HG03280 (cell line): ENCODE measurements around the gene UBE2G2.

Experiments
- ATAC-seq: cut with Tn5 transposase; IDR thresholded peaks from one replicate; pipeline ENCODE4 v1.9.1; 2021; ENCODE audit warnings: mild to moderate bottlenecking, moderate library complexity; ENCODE audit not compliant: unreplicated experiment

UBE2G2 gene

DNA sequence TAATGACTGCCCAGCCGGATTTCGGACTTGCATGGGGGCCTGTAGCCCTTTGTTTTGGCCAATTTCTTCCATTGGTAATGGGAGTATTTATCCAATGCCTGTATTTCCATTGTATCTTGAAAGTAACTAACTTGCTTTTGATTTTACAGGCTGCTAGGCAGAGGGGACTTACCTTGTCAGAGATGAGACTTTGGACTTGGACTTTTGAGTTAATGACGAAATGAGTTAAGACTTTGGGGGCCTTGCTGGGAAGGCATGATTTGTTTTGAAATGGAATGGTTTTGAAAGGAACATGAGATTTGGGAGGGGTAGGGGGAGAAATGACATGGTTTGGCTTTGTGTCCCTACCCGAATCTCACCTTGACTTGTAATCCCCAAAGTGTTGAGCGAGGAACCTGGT, 9.6 kb downstream of the UBE2G2 start:
- ATAC-seq: no peak

DNA sequence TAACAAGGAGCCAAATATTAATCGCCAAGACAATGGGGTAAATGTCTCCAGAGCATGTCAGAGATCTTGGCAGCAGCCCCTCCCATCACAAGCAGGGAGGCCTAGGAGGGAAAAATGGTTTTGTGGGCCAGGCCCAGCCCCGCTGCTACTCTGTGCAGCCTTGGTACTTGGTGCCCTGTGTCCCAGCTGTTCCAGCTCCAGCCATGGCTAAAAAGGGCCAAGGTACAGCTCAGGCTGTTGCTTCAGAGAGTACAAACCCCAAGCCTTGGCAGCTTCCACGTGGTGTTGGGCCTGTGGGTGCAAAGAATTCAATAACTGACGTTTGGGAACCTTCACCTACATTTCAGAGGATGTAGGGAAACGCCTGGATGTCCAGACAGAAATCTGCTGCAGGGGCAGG, 10.4 kb downstream of the UBE2G2 start:
- ATAC-seq: no peak

DNA sequence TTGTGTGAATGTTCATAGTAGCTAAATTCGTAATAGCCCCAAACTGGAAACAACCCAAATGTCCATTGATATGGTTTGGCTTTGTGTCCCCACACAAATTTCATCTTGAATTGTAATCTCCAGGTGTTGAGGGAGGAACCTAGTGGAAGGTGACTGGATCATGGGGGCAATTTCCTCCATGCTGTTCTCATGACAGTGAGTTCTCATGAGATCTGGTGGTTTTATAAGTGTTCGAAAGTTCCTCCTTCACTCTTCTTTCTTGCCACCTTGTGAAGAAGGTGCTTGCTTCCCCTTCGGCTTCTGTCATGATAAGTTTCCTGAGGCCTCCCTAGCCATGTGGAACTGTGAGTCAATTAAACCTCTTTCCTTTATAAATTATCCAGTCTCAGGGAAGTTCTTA, 11.3 kb downstream of the UBE2G2 start:
- no peak for ATAC-seq

DNA sequence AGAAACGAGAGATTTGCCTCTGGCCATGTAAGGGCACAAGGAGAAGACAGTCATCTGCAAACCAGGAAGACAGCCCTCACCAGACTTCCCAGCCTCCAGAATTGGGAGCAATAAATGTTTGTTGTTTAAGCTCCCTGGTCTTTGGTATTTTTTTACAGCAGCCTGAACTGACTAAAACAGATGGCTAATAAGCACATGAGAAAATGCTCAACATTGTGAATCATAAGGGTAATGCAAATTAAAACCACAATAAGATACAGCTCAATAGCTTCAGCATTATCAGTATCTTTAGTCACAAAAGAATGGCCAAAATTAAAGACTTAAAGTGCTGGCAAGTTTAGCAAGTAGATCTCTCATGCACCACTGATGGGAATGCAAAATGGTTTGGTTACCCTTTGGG, 11.7 kb downstream of the UBE2G2 start:
- no peak for ATAC-seq

DNA sequence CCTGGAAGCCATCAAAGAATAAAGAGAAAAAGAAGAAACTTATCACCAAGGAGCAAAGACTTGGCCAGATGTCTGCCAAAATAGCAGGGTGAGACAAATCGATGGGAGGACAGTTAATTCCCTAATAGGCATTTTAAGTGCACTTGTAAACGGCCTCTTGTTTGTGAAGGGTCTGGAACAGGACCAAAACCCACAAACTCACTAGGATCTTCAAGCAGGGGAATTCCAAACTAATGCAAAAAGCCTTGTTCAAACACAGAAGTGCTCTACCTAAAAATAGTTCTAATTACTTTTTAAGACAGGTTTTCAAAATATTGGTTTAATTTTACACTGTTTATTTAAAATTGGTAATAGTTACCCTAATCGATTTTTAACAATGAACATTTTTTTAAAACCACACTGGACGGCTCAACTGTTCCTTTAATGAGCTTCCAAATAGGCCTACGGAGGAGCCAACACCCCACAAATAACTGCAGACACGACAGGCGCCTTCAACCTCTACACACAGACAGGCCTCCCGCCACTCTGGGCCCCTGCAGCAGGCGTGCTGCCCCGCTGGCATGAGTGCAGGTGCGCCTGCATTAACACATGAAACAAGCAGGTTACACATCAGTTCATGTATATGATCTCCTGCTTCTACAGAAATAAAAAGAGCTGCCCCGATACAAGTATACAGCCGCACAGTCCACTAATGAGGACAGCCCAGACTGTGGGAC, 15.8 kb downstream of the UBE2G2 start:
- ATAC-seq: no peak

DNA sequence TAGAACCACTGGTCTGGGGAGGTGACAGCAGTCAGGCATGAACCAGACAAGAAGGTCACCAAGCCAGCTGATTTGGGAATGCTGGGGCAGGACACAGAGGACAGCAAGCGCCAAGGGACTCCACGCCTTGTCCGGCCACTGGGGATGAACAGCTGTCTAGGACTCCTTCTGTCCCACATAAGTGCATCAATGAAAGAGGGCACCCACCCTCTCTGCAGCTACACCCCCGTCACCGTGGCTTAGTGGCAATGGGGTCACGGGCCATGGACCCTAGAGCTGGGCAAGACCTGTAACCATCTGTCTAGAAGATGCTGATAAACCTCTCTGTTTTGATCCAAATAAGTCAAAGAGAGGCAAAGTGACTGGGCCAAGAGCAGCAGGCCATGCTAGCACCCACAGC, 16.8 kb downstream of the UBE2G2 start:
- no peak for ATAC-seq

DNA sequence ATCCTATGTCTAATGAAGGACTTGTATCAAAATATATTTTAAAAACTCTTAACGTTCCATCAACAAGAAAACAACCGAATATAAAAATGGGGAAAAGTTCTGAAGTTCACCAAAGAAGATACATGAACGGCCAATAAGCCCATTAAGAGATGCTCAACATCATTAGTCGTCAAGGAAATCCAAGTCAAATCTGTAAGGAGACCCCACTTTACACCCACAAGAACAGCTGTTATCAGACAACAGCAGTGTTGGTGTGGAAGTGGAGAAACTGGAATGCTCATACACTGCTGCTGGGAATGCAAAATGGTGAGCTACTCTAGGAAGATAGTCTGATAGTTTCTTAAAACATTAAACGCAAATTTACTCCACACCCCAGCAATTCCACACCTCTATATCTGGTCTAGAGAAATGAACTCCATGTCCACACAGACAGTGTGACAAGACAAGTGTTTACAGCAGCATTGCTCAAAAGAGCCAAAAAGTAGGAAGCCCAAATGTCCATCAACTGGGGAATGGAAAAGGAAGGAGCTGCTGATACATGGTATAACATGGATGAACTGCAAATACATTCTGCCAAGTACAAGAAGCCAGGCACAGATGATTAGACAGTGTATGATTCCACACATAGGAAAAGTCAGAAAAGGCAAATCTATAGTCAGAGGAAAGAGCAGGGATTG, 18.5 kb downstream of the UBE2G2 start:
- no peak for ATAC-seq

DNA sequence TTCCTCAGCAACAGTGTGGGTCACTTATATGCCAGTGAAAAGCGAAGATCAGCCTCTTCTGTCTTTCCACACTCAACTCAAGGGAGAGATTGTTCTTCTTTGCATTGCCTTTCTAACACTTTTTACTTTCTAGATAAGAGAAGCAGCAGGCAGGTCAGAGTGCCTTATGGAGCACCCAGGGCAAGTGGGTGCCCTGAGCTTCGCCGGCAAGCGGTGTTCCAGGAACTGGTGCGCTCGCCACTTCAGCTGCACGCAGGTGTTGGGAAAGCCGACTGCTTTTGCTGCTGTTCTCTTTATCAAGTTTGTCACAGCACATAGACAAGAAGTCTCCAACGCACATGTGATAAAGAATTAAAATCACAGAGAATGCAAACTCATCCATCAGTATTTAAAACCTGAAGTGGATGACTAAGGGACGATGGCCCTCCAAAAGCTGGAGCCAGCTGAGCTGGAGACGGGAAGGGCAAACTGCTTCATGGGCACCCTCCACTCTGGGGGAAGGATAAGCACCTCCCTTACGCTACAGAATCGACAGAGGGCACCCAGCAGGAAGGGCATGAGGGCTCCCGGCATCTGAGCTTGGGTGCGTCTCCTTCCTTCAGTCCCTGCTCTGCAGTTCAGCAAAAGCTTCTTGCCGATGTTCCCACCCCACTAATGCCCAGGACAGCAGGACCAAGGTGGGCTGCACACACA, 20.7 kb downstream of the UBE2G2 start:
- no peak for ATAC-seq

DNA sequence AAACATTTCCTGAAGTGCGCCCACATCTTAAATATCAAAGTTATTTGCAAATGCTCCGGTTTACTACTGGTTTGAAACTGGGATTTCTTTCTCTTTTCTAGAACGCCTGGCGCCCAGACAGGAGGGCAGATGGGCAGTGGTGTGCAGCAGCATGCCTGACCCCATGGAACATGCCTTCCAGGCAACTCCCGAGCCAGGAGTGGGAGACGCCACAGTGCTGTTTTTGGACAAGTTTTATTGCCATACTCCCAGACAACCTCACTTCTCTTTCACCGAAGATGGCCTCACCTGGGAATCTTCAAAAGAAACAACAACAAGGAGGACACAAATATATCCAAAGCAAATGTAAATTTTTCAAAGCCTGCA, 21.5 kb downstream of the UBE2G2 start:
- ATAC-seq: no peak

DNA sequence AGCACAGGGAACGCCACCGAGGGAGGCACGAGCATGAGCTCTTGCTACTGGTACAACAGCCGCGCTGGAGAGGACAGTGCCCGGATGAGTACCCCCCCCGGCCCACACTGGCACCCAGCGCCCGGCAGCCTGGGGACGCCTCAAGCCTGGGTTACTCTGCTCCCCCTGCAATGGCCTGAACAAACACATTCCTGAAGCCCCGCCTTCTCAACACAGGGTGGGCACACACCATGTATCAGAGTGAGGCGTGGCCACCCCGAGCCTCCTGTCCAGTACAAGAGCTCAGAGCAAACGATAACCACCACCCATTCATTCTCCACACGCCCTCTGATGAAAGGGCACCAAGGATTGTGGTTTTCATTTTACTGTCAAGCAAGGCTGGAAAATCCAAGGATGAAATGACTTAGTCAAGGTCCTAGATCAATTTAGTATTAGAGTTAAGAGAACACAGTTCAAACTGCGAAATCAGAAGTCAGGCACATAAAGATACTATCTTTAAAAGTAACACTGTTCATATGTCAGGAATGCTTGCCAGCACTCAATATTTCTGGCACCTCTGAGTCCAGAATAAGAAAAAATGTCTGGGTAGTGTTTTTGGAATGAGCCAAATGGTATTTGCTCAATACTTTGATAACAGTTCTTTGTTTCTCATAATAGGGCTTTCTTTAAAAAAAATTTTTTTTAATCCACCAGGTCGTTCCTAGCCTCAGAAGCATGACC, 22.0 kb downstream of the UBE2G2 start:
- no peak for ATAC-seq

DNA sequence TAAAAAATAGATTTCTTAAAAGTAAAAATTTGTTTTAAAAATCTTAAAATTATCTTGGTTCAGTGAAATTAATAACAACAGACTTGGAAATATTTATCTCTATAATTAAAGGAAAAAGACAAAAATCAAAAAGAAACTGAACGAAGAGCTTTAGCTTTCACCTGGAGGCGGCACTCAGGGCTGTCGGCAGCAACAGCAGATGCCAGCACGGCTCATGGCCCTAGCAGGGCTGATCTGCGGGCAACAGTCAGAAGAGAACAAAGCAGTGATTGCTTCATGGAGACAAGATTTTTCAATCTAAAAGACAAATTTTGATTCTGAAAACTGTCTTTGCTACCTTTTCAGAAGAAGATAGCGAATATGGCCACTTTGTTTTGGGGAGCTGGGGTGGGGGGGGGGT, 22.6 kb downstream of the UBE2G2 start:
- ATAC-seq: no peak

DNA sequence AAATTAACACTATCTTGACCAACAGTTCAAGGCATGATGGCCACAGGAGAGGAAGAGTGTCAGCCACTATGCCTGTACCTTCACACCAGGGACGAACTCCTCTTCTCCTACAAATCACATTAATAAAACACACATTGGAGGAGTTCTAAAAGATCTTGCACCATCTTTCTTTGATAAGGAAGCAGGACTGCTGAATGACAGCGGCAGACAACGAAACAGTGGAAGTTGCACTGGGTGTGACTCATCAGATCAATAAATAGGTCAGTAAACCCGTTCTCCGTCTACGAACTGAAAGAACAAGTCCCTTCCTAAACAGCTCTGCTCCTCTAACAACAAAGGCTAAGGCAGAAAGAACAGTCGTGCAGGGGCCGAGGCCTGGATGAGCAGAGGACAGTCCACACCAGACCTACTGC, 23.1 kb downstream of the UBE2G2 start:
- no peak for ATAC-seq

DNA sequence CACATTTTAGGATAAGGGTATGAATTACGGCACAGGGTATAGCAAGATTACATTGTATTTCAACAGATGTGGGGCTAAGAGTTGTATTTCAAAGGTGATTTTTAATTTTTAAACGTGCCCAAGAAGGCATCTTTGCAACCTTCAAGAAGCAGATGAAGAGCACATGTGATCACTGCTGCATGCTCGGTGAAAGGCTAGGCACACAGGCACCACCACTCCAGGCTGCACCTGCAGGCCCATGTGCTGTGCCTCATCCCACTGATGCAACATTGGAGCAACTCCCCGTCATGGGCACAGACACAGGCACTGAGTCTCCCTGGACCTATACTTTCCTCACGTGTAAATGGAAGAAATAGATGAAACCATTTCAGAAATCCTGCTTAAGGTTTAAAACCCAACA, 23.5 kb downstream of the UBE2G2 start:
- no peak for ATAC-seq

DNA sequence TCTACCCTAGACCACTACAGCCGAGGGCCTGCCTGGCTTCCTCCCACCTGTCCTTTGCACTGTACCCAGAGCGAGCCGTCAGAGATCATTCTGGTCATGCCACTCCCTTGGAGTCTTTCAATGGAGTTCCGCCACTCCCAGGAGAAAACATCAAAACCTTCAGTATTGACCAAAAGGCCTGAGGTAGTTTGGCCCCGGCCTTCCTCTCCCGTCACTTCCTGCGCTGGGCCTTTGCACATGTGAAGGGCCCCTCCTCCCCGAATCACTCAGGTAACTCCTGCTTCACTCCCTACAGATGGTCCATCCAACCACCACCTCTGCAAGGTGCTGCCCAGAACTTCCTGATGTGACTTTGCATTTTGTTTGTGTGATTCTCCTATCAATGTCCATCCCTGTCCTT, 26.6 kb downstream of the UBE2G2 start:
- ATAC-seq: no peak

DNA sequence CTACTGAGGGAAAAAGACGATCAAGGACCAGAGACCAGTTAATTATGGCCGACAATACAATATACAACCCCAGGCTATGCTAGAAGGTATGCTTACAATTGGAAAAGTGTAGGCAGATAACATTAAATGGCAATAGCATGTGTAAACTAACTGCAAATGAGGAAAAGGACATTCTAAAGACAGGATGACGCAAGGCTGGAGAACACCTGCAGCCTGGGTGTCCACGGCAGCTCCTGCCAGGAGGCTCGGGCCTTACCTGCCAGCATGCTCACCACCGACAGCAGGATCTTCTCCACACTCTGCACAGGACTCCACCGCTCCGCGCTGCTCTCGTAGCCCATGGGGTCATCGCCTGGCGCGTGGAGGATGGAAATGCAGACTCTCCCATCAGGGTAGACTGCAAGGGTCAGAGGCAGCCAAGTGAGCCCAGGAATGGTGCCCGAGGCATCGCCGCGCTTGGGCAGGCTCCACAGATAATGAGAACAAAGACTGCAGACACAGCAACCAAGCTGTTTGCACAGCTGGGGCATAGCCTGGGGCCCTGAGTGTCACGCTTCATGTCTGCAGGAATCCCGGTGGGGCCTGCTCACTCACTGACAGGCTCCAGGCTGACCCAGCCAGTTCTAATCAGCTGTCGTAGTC, 28.2 kb downstream of the UBE2G2 start:
- ATAC-seq: no peak

DNA sequence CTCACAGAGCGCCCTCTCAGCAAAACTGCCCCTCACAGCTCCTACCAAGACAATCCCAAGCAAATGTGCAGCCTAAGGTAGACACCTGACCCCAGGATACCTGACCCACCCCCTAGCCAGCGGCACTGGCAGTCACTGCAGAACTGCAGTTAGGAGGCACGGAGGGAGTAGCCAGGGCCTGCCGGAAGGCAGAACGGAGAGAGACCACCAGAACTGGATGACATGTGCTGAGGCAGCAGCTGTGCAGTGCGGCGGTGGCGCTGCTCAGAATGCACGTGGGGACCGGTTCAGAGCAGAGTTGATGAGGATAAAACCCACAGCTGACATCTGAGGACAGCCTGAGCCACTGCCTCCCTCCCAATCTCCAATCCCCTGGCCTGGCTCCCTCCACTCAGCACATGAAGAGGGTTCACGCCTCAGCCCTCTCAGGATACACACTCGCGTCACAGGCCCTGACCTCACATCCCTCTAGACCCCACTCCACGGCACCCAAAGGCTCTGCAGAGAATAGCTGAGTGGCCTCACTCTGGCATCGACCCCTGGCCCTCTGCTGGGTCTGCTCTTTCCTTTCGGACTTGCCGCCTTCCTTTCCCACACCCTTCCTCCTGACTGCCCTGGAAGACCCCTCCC, 29.6 kb downstream of the UBE2G2 start:
- no peak for ATAC-seq

DNA sequence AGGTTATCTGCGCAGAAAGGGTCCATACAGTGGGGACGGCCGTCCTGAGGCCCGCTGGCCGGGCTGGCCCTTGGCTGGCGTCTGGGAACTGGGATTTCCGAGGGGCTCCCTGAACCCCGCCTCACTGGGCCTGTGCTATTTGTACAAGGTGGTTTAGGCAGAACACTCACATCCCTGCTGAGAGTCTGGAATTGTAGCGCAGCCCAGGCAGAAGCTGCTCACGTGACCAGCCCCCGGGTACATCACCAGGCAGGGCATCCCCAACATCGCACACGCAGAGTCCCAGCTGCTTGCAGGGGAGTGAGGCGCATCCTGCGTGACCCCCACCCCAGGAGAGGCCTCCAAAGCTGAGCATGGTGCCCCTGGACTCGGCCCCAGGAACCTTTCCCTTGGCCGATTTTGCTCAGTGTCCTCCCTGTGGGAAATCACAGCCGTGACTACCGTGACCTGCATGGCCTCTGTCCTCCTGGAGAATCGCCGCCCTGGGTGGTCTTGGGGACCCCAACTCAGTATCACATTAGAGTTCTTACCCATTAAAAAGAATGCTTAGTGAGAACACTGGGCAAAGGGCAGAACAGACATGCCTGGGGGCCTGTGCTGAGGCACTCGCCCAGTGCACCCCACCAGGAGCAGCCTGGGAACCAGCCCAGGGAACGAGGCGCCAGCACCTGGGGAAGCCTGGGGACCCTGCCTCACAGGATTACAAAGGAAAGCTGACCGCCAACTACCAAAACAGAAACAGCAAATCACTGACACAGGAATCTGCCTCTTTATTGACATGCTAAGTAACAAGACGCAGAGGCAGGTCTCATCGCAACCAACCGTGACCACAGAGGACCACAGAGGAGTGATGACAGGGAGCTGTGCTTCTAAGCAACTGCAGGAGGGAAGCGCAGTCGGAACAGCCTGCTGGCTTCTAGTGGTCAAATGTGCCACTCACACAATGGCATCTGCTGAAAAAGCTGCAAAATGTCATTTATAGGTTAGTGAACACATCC, 33.5 kb downstream of the UBE2G2 start:
- no peak for ATAC-seq

DNA sequence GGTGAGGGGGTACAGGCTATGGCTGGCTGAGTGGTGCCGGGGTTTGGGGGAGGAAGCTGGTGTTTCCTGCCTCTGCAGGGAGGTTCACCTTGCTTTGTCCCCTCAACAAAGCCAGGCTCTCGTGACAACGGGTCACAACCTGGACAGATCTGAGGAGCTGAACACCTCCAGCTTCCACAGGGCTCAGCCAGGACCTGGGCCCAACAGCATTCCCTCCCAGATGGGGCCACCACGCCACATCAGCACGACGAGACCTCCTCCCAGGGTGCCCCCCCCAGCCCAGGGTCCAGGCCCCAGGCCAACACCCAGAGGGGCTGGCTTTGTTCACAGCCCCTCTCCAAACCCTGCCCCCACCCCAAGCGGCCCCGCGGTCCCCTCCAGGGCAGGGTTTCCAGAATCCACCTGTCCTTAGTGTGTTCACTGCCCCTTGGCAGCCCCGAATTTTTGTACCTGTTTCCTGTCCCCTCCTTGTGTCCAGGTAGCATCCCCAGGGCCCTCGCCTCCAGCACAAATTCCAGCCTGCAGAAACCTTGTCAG, 34.7 kb downstream of the UBE2G2 start:
- no peak for ATAC-seq
